Endodermal cell (in vitro differentiated cells): ENCODE data around the gene MYBPC3. TPM values are rescaled to one million over a fixed set of nuclear protein-coding genes. Genes with fewer than 3 reads are reported as not detected.

Experiments used
- DNase-seq: peaks from one replicate; pipeline ENCODE4 v3.0.0-alpha.2; 2017
- H3K27ac ChIP-seq: 2 replicates; pipeline ENCODE4 v1.5.1; 2013; ENCODE audit warnings: mild to moderate bottlenecking, low read depth, low read length, moderate library complexity
- H3K27me3 ChIP-seq: 2 replicates; pipeline ENCODE4 v1.6.1; 2013; ENCODE audit warnings: mild to moderate bottlenecking, low read length, moderate library complexity; ENCODE audit not compliant: insufficient read depth, control insufficient read depth, poor library complexity, severe bottlenecking
- H3K36me3 ChIP-seq: 2 replicates; pipeline ENCODE4 v1.7.0; 2013; ENCODE audit warnings: mild to moderate bottlenecking, low read length, moderate library complexity; ENCODE audit not compliant: control insufficient read depth, insufficient read depth
- H3K4me1 ChIP-seq: one replicate; pipeline ENCODE4 v1.7.0; 2013; ENCODE audit warnings: low read length; ENCODE audit not compliant: control insufficient read depth, insufficient read depth
- H3K4me3 ChIP-seq: 2 replicates; pipeline ENCODE4 v1.5.1; 2013; ENCODE audit warnings: mild to moderate bottlenecking, low read length, moderate library complexity
- H3K9ac ChIP-seq: 2 replicates; pipeline ENCODE4 v1.6.1; 2013; ENCODE audit warnings: mild to moderate bottlenecking, low read length, moderate library complexity; ENCODE audit not compliant: poor library complexity, severe bottlenecking; ENCODE audit errors: extremely low read depth
- H3K9me3 ChIP-seq: 2 replicates; pipeline ENCODE4 v1.6.1; 2013; ENCODE audit warnings: mild to moderate bottlenecking, low read length, moderate library complexity; ENCODE audit not compliant: control insufficient read depth
- H3K27ac Mint-ChIP-seq: 2 replicates; pipeline ENCODE4 v1.8.0; 2020; ENCODE audit warnings: mixed read lengths
- H3K27me3 Mint-ChIP-seq: 2 replicates; pipeline ENCODE4 v1.8.0; 2021; ENCODE audit warnings: mild to moderate bottlenecking, mixed read lengths; ENCODE audit not compliant: insufficient read depth
- H3K36me3 Mint-ChIP-seq: 2 replicates; pipeline ENCODE4 v1.8.0; 2020; ENCODE audit warnings: low read depth, mixed read lengths
- H3K4me1 Mint-ChIP-seq: 2 replicates; pipeline ENCODE4 v1.8.0; 2020; ENCODE audit warnings: mixed read lengths
- H3K4me3 Mint-ChIP-seq: 2 replicates; pipeline ENCODE4 v1.8.0; 2020; ENCODE audit warnings: mild to moderate bottlenecking, moderate library complexity, mixed read lengths
- H3K9me3 Mint-ChIP-seq: 2 replicates; pipeline ENCODE4 v1.8.0; 2020; ENCODE audit warnings: mild to moderate bottlenecking, mixed read lengths
- WGBS, 2 experiments: methylation state at CpG; one replicate each; pipeline versions ENCODE4 v1.1.5 to v1.1.7; 2013; ENCODE audit warnings: missing lambda C conversion rate in 2 of 2, mixed read lengths in 1 of 2; ENCODE audit not compliant: insufficient coverage in 1 of 2, insufficient read length in 1 of 2; 5-methylcytosine and 5-hydroxymethylcytosine counted together
- total RNA-seq, 2 donors: library from RNA; stranded (reverse); fragmentation: NEBNext Ultra II Directional in 1 of 2; extraction: Animal tissue kit (Norgen Biotek cat#: 25700) in 1 of 2; gene quantifications; 2 replicates in 1 of 2; 3 replicates in 1 of 2; pipeline ENCODE4 v1.2.1, GENCODE V29; 2021
- TF ChIP-seq, protein P1 (sequence below): fragments of 200-600 bp; sonication (generic); conservative IDR thresholded peaks from 2 replicates; pipeline ENCODE4 v1.5.0; 2021; ENCODE audit warnings: antibody characterized with exemption, mild to moderate bottlenecking

Gene MYBPC3
- total RNA-seq, 2 donors from 2014 or later, result 0.07 TPM; not detected in 1

DNA sequence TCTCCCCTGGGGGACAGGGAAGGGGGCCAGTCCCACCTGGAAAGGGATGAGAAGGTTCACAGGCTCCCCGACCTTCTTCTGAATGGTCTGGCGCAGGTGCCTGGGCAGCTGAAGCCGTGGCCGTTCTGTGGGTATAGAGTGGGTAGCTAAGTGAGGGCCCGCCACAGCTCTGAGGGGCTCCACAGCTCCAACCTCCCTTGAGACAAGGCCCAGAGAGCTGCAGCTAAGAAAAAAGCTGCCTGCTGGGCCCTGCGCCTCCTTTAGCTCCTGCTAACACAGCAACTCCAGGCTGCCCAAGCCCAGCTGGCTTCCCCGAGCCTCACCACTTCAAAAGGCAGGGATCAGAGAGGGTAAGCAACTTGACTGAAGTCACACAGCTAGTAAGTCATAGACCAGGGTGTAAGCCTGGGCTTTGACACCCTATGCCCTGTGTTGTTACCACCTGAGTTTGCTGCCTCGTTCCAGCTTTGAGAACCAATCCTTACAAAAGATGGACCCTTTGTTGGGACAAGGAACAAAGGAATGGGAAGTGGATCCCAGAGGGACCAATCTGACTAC lies 18.5 kb downstream of the MYBPC3 start:
- no peak overlapping the region for H3K9ac ChIP-seq
- no peak for DNase-seq
- no peaks in the 10 kb centered on the region for H3K4me1 Mint-ChIP-seq
- H3K36me3 Mint-ChIP-seq, result peaks cover 3% of the 10 kb centered on the region
- no peaks in the 10 kb centered on the region for H3K27me3 ChIP-seq
- TF ChIP-seq, protein P1, sequence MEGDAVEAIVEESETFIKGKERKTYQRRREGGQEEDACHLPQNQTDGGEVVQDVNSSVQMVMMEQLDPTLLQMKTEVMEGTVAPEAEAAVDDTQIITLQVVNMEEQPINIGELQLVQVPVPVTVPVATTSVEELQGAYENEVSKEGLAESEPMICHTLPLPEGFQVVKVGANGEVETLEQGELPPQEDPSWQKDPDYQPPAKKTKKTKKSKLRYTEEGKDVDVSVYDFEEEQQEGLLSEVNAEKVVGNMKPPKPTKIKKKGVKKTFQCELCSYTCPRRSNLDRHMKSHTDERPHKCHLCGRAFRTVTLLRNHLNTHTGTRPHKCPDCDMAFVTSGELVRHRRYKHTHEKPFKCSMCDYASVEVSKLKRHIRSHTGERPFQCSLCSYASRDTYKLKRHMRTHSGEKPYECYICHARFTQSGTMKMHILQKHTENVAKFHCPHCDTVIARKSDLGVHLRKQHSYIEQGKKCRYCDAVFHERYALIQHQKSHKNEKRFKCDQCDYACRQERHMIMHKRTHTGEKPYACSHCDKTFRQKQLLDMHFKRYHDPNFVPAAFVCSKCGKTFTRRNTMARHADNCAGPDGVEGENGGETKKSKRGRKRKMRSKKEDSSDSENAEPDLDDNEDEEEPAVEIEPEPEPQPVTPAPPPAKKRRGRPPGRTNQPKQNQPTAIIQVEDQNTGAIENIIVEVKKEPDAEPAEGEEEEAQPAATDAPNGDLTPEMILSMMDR, result no peak
- H3K27ac Mint-ChIP-seq, result no peak overlapping the region
- no peak overlapping the region for H3K4me3 Mint-ChIP-seq
- no peak overlapping the region for H3K27ac ChIP-seq
- H3K4me3 ChIP-seq, result no peak overlapping the region
- no peaks in the 10 kb centered on the region for H3K4me1 ChIP-seq
- no peaks in the 10 kb centered on the region for H3K27me3 Mint-ChIP-seq
- WGBS, 2 experiments, result 91 to 97% methylated on average over 6 to 8 of the region's 8 CpGs
- no peaks in the 10 kb centered on the region for H3K9me3 ChIP-seq
- H3K36me3 ChIP-seq, result no peaks in the 10 kb centered on the region
- no peaks in the 10 kb centered on the region for H3K9me3 Mint-ChIP-seq

DNA sequence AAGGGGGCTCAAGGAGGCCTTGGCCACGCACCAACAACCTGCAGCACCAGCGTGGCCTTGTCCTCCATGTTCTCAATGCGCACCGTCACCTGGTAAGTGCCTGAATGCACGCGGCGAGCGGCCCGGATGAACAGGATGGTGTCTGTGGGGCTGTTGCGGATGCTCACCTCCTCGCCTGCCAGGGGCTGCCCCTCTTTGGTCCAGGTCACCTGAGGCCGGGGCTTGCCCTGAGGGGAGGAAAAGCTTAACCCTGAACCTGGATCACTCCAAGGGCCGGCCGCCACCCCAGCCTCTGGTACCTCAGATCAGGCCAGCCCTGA lies 19.0 kb downstream of the MYBPC3 start:
- Mint-ChIP-seq H3K4me3 (no peak overlapping the region), H3K4me1 (no peaks in the 10 kb centered on the region), H3K27ac (no peak overlapping the region), H3K9me3 (no peaks in the 10 kb centered on the region), H3K27me3 (no peaks in the 10 kb centered on the region), H3K36me3 (peaks cover 8% of the 10 kb centered on the region)
- H3K27me3 ChIP-seq, result no peaks in the 10 kb centered on the region
- TF ChIP-seq, protein P1, result no peak
- no peaks in the 10 kb centered on the region for H3K36me3 ChIP-seq
- WGBS, 2 experiments, result 92 to 100% methylated on average over 8 to 14 of the region's 14 CpGs
- no peaks in the 10 kb centered on the region for H3K4me1 ChIP-seq
- no peak overlapping the region for H3K27ac ChIP-seq
- H3K9me3 ChIP-seq, result no peaks in the 10 kb centered on the region
- DNase-seq, result no peak
- H3K9ac ChIP-seq, result no peak overlapping the region
- no peak overlapping the region for H3K4me3 ChIP-seq

DNA sequence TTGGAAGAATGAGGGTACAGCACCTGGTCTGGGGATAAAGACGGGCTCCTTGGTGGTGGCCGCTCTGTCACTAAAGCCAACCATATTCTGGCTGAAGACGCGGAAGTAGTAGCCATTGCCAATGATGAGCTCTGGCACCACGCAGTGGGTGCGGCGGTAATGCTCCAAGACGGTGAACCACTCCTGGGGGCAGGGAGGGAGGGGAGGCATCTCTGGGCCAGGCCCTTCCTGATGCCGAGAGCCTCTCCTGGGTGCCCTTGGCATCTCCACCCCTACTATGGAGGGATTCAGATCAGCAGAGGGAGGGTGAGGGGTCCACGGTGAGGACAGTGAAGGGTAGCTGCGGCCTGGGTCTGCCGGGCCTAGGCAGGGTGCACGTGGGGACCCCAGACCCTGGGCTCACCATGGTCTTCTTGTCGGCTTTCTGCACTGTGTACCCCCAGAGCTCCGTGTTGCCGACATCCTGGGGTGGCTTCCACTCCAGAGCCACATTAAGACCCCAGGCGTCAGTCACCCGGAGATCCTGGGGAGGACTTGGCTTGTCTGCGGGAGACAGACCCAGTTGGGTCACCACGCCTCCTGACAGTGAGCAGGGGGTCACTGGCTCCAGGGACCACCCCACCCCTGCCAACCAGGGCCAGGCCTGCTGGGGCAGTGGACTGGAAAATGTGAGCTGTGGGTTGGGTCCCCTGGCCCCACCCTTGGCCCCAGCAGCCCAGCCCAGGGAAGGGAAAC lies 19.5 kb downstream of the MYBPC3 start:
- WGBS, 2 experiments, result 93% methylated on average over 11 to 20 of the region's 20 CpGs
- no peak for DNase-seq
- no peaks in the 10 kb centered on the region for H3K4me1 Mint-ChIP-seq
- Histone ChIP-seq H3K4me3 (no peak overlapping the region), H3K4me1 (no peaks in the 10 kb centered on the region), H3K36me3 (no peaks in the 10 kb centered on the region), H3K9me3 (no peaks in the 10 kb centered on the region), H3K27me3 (no peaks in the 10 kb centered on the region), H3K9ac (no peak overlapping the region), H3K27ac (no peak overlapping the region)
- H3K4me3 Mint-ChIP-seq, result no peak overlapping the region
- no peaks in the 10 kb centered on the region for H3K27me3 Mint-ChIP-seq
- no peak overlapping the region for H3K27ac Mint-ChIP-seq
- TF ChIP-seq, protein P1, result no peak
- H3K9me3 Mint-ChIP-seq, result no peaks in the 10 kb centered on the region
- H3K36me3 Mint-ChIP-seq, result peaks cover 11% of the 10 kb centered on the region
